Colon (tissue), 2 donors: ENCODE results near the gene ZNF608.
A peak's percentile ranks its signal among the peaks of the same experiment; 100 is the strongest.

Source experiments
- FAIRE-seq: peaks from 2 replicates; lab custom pipeline; 2012; peaks lifted over from hg19 to GRCh38; lab: Jason Lieb, UNC
- donor health status: control.
- donor health status: control.

ZNF608 gene

GRCh38 chr5:124745928-124746915, at the start of gene ZNF608:
TSS of gene ZNF608 (minus strand) at chr5:124746639. CDS start at chr5:124744989, 1,650 bp downstream.
- FAIRE-seq = no peak

GRCh38 chr5:124795829-124796228, 49.4 kb upstream of the ZNF608 start:
- FAIRE-seq = no peak

GRCh38 chr5:124790895-124791732, 44.7 kb upstream of the ZNF608 start:
- FAIRE-seq = peak; percentile 91

- FAIRE-seq = no peak
These were observed 44.0 kb upstream of the ZNF608 start for GRCh38 chr5:124790301-124790894.

GRCh38 chr5:124789104-124789605, 42.7 kb upstream of the ZNF608 start:
- FAIRE-seq = no peak

- no peak for FAIRE-seq
These were observed 37.4 kb upstream of the ZNF608 start for GRCh38 chr5:124783794-124784193.

GRCh38 chr5:124783285-124783684, 36.8 kb upstream of the ZNF608 start:
- no peak for FAIRE-seq

GRCh38 chr5:124782262-124782661, 35.8 kb upstream of the ZNF608 start:
- no peak for FAIRE-seq

- no peak for FAIRE-seq
These were observed 33.6 kb upstream of the ZNF608 start for GRCh38 chr5:124780011-124780410.

- FAIRE-seq = no peak
These were observed 27.2 kb upstream of the ZNF608 start for GRCh38 chr5:124773315-124774311.

GRCh38 chr5:124772457-124773200, 26.2 kb upstream of the ZNF608 start:
- FAIRE-seq = no peak

GRCh38 chr5:124771761-124772160, 25.3 kb upstream of the ZNF608 start:
- FAIRE-seq = no peak

GRCh38 chr5:124764992-124765611, 18.7 kb upstream of the ZNF608 start:
- no peak for FAIRE-seq

GRCh38 chr5:124764585-124764984, 18.1 kb upstream of the ZNF608 start:
- FAIRE-seq = peak; percentile 5

- FAIRE-seq = no peak
These were observed 14.6 kb upstream of the ZNF608 start for GRCh38 chr5:124761010-124761409.

GRCh38 chr5:124760608-124761007, 14.2 kb upstream of the ZNF608 start:
- FAIRE-seq = no peak

GRCh38 chr5:124755565-124755964, 9.1 kb upstream of the ZNF608 start:
- no peak for FAIRE-seq

GRCh38 chr5:124755041-124755440, 8.6 kb upstream of the ZNF608 start:
- FAIRE-seq = no peak

GRCh38 chr5:124754206-124754927, 7.9 kb upstream of the ZNF608 start:
- no peak for FAIRE-seq
